ENCODE results near the gene RAB5B. TPM values are rescaled to one million over a fixed set of nuclear protein-coding genes. Genes with fewer than 3 reads are reported as not detected.
"Not testable (repeated sequence)": the region's sequence is repeated elsewhere in the genome, so short reads cannot be mapped to it uniquely, and the experiment has no call there.

The RAB5B gene
- total RNA-seq, 2 experiments from 2014 or later = 21.6 to 47.2 TPM

- Histone ChIP-seq H3K36me3 (ENCODE audit: insufficient read depth, low read length) (no peaks in the 10 kb centered on the region), H4K20me1 (ENCODE audit: insufficient read depth, low read length) (no peaks in the 10 kb centered on the region), H3K79me2 (ENCODE audit: insufficient read depth, low read depth, low read length) (no peaks in the 10 kb centered on the region), H3K4me1 (ENCODE audit: insufficient read depth, low read length, poor library complexity, severe bottlenecking) (no peaks in the 10 kb centered on the region), H3K9me3 (ENCODE audit: low read length) (no peaks in the 10 kb centered on the region), H3K4me3 (ENCODE audit: low read depth, low read length, poor library complexity, severe bottlenecking) (no peak overlapping the region), H2AFZ (ENCODE audit: low read length) (no peak overlapping the region), H3K4me2 (ENCODE audit: low read length) (no peak overlapping the region), H3K27ac (ENCODE audit: low read depth, low read length, poor library complexity, severe bottlenecking) (no peak overlapping the region), H3K9me2 (ENCODE audit: insufficient read depth, low read length) (no peaks in the 10 kb centered on the region)
- intact Hi-C loops (cut with micrococcal nuclease; ENCODE audit: unreplicated experiment) = no loop called here
- no TSS peak for BruUV-seq (replicated peaks)
- TF ChIP-seq EZH2phosphoT487 (IDR thresholded peaks at IDR 0.05; ENCODE audit: borderline replicate concordance, low read depth, low read length) (no peak), CTCF (conservative IDR thresholded peaks at IDR 0.05; ENCODE audit: low read length) (no peak)
- ChIA-PET POLR2A (interaction anchor here (0.5 to 0.6 kb wide), 2 partner anchors 63 to 1464 kb away, joined by 3 read pairs; no protein-coding TSS in a partner anchor), CTCF (ENCODE audit: unreplicated experiment) (no interaction called here)
- DNase-seq (ENCODE audit: low spot score) = no peak
Observed at GRCh38 chr12:56001487-56002100, 27.7 kb downstream of the RAB5B start.

GRCh38 chr12:56003376-56003775 is 29.5 kb downstream of the RAB5B start:
- H3K36me3 ChIP-seq (ENCODE audit: insufficient read depth, low read length); H3K4me3 ChIP-seq (ENCODE audit: low read depth, low read length, poor library complexity, severe bottlenecking); H2AFZ ChIP-seq (ENCODE audit: low read length); H3K9me3 ChIP-seq (ENCODE audit: low read length); CTCF ChIA-PET (ENCODE audit: unreplicated experiment); H4K20me1 ChIP-seq (ENCODE audit: insufficient read depth, low read length); POLR2A ChIA-PET; H3K4me2 ChIP-seq (ENCODE audit: low read length); H3K4me1 ChIP-seq (ENCODE audit: insufficient read depth, low read length, poor library complexity, severe bottlenecking); H3K27ac ChIP-seq (ENCODE audit: low read depth, low read length, poor library complexity, severe bottlenecking); intact Hi-C loops (cut with micrococcal nuclease; ENCODE audit: unreplicated experiment); BruUV-seq (replicated peaks); H3K79me2 ChIP-seq (ENCODE audit: insufficient read depth, low read depth, low read length); DNase-seq (ENCODE audit: low spot score); H3K9me2 ChIP-seq (ENCODE audit: insufficient read depth, low read length): not testable (repeated sequence)

GRCh38 chr12:56004211-56004610 is 30.3 kb downstream of the RAB5B start:
- ChIA-PET POLR2A (no interaction called here), CTCF (ENCODE audit: unreplicated experiment) (no interaction called here)
- Histone ChIP-seq H3K4me2 (ENCODE audit: low read length) (no peak overlapping the region), H3K9me2 (ENCODE audit: insufficient read depth, low read length) (no peaks in the 10 kb centered on the region), H3K27ac (ENCODE audit: low read depth, low read length, poor library complexity, severe bottlenecking) (no peak overlapping the region), H3K4me3 (ENCODE audit: low read depth, low read length, poor library complexity, severe bottlenecking) (no peak overlapping the region), H3K9me3 (ENCODE audit: low read length) (no peaks in the 10 kb centered on the region), H3K4me1 (ENCODE audit: insufficient read depth, low read length, poor library complexity, severe bottlenecking) (peaks cover 9% of the 10 kb centered on the region), H3K79me2 (ENCODE audit: insufficient read depth, low read depth, low read length) (no peaks in the 10 kb centered on the region), H4K20me1 (ENCODE audit: insufficient read depth, low read length) (no peaks in the 10 kb centered on the region), H2AFZ (ENCODE audit: low read length) (no peak overlapping the region), H3K36me3 (ENCODE audit: insufficient read depth, low read length) (no peaks in the 10 kb centered on the region)
- BruUV-seq (replicated peaks) = no TSS peak
- TF ChIP-seq EZH2phosphoT487 (IDR thresholded peaks at IDR 0.05; ENCODE audit: borderline replicate concordance, low read depth, low read length) (no peak), CTCF (conservative IDR thresholded peaks at IDR 0.05; ENCODE audit: low read length) (no peak)
- no peak for DNase-seq (ENCODE audit: low spot score)
- intact Hi-C loops (cut with micrococcal nuclease; ENCODE audit: unreplicated experiment) = no loop called here

Measured in OCI-LY7 (cell line).